ENCODE data around the gene IFFO2. TPM values are rescaled to one million over a fixed set of nuclear protein-coding genes. Genes with fewer than 3 reads are reported as not detected.
A peak's percentile ranks its signal among the peaks of the same experiment; 100 is the strongest.

The IFFO2 gene
- total RNA-seq, 1 donor from 2014 or later: 3.3 TPM

DNA sequence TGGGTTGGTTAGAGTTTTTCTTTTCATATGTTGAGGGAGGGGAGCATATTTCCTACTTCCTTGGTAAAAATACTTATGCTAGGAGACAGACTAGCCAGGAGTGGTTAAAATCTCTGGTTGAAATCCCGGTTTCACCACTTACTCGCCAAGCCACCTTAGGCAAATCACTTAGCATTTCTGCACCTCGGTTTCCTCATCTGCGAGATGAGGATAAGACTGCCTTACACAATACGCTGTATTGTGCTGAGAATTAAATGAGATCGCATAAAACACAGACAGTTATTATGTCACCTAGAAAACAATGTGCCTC lies 1.4 kb downstream of the IFFO2 start:
- Histone ChIP-seq H3K4me1 (peaks cover 58% of the 10 kb centered on the region), H3K36me3 (no peaks in the 10 kb centered on the region), H3K9me3 (replicated peaks) (no peaks in the 10 kb centered on the region), H3K27ac (replicated peaks) (peak overlapping the region; percentile 77), H3K27me3 (ENCODE audit: low read depth) (no peaks in the 10 kb centered on the region), H3K4me3 (peak overlapping the region; percentile 86)
- TF ChIP-seq, protein P1, sequence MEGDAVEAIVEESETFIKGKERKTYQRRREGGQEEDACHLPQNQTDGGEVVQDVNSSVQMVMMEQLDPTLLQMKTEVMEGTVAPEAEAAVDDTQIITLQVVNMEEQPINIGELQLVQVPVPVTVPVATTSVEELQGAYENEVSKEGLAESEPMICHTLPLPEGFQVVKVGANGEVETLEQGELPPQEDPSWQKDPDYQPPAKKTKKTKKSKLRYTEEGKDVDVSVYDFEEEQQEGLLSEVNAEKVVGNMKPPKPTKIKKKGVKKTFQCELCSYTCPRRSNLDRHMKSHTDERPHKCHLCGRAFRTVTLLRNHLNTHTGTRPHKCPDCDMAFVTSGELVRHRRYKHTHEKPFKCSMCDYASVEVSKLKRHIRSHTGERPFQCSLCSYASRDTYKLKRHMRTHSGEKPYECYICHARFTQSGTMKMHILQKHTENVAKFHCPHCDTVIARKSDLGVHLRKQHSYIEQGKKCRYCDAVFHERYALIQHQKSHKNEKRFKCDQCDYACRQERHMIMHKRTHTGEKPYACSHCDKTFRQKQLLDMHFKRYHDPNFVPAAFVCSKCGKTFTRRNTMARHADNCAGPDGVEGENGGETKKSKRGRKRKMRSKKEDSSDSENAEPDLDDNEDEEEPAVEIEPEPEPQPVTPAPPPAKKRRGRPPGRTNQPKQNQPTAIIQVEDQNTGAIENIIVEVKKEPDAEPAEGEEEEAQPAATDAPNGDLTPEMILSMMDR (IDR thresholded peaks at IDR 0.05; ENCODE audit: borderline replicate concordance): no peak
- intact Hi-C loops (cut with micrococcal nuclease): loop anchor here (10.0 kb wide), 1 partner anchor 50 kb away; the partner anchor contains the start of gene ALDH4A1
- no peak for DNase-seq

DNA sequence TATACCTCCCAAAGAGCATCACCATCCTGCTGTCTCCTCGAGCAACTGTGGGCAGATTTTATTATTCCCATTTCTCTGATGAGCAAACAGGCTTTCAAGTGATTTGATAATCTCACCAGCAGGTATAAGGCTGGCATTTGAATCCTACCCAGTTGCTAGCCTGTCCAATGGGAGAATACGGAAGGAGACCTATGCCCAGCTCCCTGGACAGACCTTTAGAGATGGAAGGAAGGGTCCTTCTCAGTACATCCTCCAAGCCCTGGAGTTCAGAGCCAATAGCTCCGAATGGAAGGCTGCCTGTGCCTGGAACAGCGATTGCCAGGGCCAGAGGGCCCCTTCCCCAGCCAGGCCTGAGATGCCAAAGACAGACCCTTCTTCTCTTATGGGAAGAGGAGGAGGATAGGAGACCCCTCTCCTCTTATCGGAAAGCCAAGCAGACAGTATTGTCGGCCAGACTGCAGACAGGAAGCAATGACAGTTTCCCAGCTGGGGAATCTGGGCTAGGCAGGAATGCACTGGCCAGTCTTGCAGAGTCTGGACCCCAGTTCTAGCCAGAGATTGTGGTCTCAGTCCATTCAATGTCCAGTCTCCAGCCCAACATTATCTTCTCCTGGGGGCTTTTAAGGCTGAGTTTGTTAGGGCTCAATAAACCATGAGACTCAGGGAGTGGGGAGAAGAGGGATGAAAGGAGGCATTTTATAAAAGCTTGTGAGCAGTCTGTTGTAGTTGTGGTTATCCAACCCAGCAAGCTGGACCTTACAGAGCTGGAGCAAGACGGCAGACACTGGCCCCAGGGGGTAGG lies 2.0 kb downstream of the IFFO2 start:
- no peak for DNase-seq
- H3K4me1 ChIP-seq: peaks cover 65% of the 10 kb centered on the region
- peak overlapping the region; percentile 86 for H3K4me3 ChIP-seq
- TF ChIP-seq, protein P1 (IDR thresholded peaks at IDR 0.05; ENCODE audit: borderline replicate concordance): no peak
- no peaks in the 10 kb centered on the region for H3K9me3 ChIP-seq (replicated peaks)
- peak overlapping the region; percentile 77 for H3K27ac ChIP-seq (replicated peaks)
- intact Hi-C loops (cut with micrococcal nuclease): loop anchor here (10.0 kb wide), 1 partner anchor 50 kb away; the partner anchor contains the start of gene ALDH4A1
- no peaks in the 10 kb centered on the region for H3K27me3 ChIP-seq (ENCODE audit: low read depth)
- H3K36me3 ChIP-seq: no peaks in the 10 kb centered on the region

DNA sequence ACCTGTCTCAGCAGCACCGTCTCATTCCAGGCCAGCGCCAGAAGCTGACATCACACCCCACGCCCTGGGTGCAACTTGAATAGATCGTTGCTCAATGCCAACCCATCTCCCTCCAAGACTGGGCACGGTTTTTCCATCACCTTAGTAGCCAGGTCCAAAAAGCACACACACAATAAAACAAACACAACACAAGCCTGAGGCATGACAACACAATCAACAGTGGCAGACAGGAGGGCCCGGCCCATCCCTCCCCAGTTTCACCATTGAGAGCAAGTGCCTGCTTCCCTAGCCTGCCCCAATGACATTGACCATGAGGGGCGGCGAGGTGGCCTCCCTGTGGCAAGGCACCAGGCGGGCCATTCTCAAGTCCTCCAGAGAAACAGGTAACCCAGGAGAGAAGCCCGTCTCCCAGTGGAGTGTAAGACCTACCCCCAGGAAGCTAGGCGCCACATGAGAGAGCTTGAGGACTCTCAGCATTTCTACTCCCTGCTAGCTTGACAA lies 2.7 kb downstream of the IFFO2 start:
- peak overlapping the region; percentile 77 for H3K27ac ChIP-seq (replicated peaks)
- H3K27me3 ChIP-seq (ENCODE audit: low read depth): no peaks in the 10 kb centered on the region
- no peaks in the 10 kb centered on the region for H3K36me3 ChIP-seq
- TF ChIP-seq, protein P1 (IDR thresholded peaks at IDR 0.05; ENCODE audit: borderline replicate concordance): no peak
- no peaks in the 10 kb centered on the region for H3K9me3 ChIP-seq (replicated peaks)
- DNase-seq: no peak
- H3K4me3 ChIP-seq: peak overlapping the region; percentile 86
- peaks cover 71% of the 10 kb centered on the region for H3K4me1 ChIP-seq
- intact Hi-C loops (cut with micrococcal nuclease): loop anchor here (10.0 kb wide), 1 partner anchor 49 kb away; the partner anchor contains the start of gene ALDH4A1

DNA sequence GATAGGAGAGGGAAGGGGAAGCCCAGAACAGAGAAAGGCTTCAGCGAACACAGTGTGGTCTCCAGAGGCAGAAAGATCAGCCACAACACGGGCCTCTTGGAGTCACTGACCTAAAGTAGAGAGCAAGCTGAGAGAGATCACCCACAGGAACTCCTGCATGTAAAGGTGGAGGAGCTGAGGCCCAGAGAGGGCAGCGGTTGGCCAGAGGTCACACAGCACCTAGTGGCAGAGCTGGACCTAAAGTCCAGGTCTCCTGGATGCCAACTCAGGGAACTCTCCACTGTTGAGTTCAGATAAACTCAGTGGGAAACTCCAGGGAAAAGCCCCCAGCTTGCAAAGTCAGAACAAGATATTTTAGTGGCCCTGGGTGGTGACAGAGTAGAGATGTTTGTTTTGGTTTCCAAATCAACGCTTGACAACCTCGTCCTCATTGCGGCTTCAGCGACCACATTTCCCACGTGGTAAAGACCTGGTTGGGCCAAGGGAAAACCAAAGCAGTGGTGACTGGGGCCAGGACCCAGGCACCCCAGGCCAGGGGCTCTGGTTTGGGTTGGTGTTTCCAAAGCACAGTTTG lies 4.6 kb downstream of the IFFO2 start:
- peak overlapping the region; percentile 91 for H3K27ac ChIP-seq (replicated peaks)
- H3K36me3 ChIP-seq: no peaks in the 10 kb centered on the region
- no peaks in the 10 kb centered on the region for H3K27me3 ChIP-seq (ENCODE audit: low read depth)
- intact Hi-C loops (cut with micrococcal nuclease): loop anchor here (10.0 kb wide), 1 partner anchor 47 kb away; the partner anchor contains the start of gene ALDH4A1
- H3K4me3 ChIP-seq: peak overlapping the region; percentile 62
- TF ChIP-seq, protein P1 (IDR thresholded peaks at IDR 0.05; ENCODE audit: borderline replicate concordance): no peak
- H3K4me1 ChIP-seq: peaks cover 81% of the 10 kb centered on the region
- H3K9me3 ChIP-seq (replicated peaks): no peaks in the 10 kb centered on the region
- no peak for DNase-seq

DNA sequence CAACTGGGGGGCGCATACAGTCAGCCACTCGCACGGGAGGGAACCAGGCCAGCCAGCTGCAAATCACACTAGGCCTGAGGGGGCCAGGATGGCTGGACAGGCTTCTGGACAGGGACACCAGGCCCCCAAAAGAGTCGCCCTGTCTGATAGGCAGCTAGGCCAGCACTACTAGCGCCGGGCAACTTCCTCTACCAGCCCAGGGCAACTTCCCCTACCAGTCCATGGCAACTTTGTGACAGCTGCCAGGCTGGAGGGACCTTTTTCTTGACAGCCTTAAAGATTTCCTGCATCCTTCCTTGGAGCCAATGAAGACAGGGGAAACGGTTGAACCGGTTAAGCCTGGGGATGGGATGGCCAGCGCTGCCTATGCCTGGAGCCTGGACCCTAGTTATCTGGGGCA lies 5.1 kb downstream of the IFFO2 start:
- no peaks in the 10 kb centered on the region for H3K9me3 ChIP-seq (replicated peaks)
- no peaks in the 10 kb centered on the region for H3K27me3 ChIP-seq (ENCODE audit: low read depth)
- TF ChIP-seq, protein P1 (IDR thresholded peaks at IDR 0.05; ENCODE audit: borderline replicate concordance): no peak
- H3K36me3 ChIP-seq: no peaks in the 10 kb centered on the region
- no peak for DNase-seq
- H3K4me1 ChIP-seq: peaks cover 84% of the 10 kb centered on the region
- H3K4me3 ChIP-seq: peak overlapping the region; percentile 62
- intact Hi-C loops (cut with micrococcal nuclease): loop anchor here (10.0 kb wide), 1 partner anchor 47 kb away; the partner anchor contains the start of gene ALDH4A1
- H3K27ac ChIP-seq (replicated peaks): peak overlapping the region; percentile 91

All from left ventricle myocardium inferior (tissue), 1 donor.